ENCODE results near the gene L3MBTL4.

DNA sequence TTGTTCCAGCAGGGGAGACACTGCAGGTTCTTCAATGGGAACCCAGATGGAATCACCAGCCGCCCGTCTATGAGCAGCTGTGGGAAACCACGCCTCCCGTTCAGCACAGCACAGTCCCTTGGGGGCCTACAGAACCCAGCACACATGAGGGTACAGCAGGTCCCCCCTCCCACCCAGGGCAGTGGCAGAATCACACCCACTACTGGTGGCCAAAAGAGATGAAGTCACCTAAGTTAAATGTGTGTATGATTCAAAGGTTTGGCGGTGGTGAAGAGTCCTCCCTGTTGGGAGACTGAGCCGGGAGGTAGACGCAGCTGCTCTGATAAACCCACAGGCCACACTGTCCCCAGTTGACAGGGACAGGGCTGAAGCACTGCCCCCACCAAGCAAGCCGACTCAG lies 44.3 kb downstream of the L3MBTL4 start:
- TF ChIP-seq, protein P1, sequence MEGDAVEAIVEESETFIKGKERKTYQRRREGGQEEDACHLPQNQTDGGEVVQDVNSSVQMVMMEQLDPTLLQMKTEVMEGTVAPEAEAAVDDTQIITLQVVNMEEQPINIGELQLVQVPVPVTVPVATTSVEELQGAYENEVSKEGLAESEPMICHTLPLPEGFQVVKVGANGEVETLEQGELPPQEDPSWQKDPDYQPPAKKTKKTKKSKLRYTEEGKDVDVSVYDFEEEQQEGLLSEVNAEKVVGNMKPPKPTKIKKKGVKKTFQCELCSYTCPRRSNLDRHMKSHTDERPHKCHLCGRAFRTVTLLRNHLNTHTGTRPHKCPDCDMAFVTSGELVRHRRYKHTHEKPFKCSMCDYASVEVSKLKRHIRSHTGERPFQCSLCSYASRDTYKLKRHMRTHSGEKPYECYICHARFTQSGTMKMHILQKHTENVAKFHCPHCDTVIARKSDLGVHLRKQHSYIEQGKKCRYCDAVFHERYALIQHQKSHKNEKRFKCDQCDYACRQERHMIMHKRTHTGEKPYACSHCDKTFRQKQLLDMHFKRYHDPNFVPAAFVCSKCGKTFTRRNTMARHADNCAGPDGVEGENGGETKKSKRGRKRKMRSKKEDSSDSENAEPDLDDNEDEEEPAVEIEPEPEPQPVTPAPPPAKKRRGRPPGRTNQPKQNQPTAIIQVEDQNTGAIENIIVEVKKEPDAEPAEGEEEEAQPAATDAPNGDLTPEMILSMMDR (conservative IDR thresholded peaks at IDR 0.05): no peak
- no peak for TF ChIP-seq EZH2 (IDR thresholded peaks at IDR 0.05; ENCODE audit: low read depth)
